HL-60 (cell line): ENCODE results near the gene ZNF320.
"Not testable (repeated sequence)": the region's sequence is repeated elsewhere in the genome, so short reads cannot be mapped to it uniquely, and the experiment has no call there.

Experiments used
- CTCF ChIP-seq: IDR thresholded peaks from one replicate; pipeline ENCODE4 v1.5.1; 2011; ENCODE audit warnings: low read length, control low read depth, inconsistent platforms; ENCODE audit not compliant: insufficient read depth
- GABPA ChIP-seq: IDR thresholded peaks from 2 replicates; pipeline ENCODE4 v1.6.1; 2012; ENCODE audit warnings: low read depth
- POLR2AphosphoS5 ChIP-seq: IDR thresholded peaks from 2 replicates; pipeline ENCODE4 v1.6.1; 2012; ENCODE audit warnings: low read depth

- not testable (repeated sequence) for TF ChIP-seq POLR2AphosphoS5, CTCF, GABPA
Measured at GRCh38 chr19:52944703-52945493, 47.5 kb upstream of the ZNF320 start.
